OCI-LY7 (cell line): ENCODE measurements around the gene RAB3D.

Experiments used
- EZH2phosphoT487 ChIP-seq: fragments of 200-600 bp; sonication (generic); IDR thresholded peaks from 2 replicates; pipeline ENCODE4 v1.6.1; 2018; ENCODE audit warnings: low read depth, borderline replicate concordance, mild to moderate bottlenecking, mixed run types, antibody characterized with exemption, low read length, moderate library complexity, mixed read lengths
- TF ChIP-seq, protein P1 (sequence below): fragments of 200-600 bp; sonication (generic); conservative IDR thresholded peaks from 2 replicates; pipeline ENCODE4 v1.5.1; 2014; ENCODE audit warnings: mild to moderate bottlenecking, antibody characterized with exemption, low read length, moderate library complexity, mixed read lengths

DNA sequence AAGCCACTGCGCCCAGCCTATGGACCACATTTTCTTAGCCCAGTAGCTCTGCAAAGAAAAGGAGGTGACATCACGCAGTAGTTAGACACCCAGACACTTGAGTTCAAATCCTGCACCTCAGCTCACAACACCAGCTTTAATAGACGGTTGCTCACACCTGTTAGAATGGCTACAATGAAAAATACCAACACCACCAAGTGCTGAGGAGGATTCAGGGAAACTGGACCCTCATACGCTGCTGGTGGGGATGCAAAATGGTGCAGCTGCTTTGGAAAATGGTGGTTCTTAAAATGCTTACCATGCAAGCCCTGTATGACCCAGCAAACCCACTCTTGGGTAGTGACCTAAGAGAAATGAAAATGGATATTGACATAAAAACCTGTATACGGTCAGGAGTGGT is 65.5 kb downstream of the RAB3D start:
- TF ChIP-seq, protein P1, sequence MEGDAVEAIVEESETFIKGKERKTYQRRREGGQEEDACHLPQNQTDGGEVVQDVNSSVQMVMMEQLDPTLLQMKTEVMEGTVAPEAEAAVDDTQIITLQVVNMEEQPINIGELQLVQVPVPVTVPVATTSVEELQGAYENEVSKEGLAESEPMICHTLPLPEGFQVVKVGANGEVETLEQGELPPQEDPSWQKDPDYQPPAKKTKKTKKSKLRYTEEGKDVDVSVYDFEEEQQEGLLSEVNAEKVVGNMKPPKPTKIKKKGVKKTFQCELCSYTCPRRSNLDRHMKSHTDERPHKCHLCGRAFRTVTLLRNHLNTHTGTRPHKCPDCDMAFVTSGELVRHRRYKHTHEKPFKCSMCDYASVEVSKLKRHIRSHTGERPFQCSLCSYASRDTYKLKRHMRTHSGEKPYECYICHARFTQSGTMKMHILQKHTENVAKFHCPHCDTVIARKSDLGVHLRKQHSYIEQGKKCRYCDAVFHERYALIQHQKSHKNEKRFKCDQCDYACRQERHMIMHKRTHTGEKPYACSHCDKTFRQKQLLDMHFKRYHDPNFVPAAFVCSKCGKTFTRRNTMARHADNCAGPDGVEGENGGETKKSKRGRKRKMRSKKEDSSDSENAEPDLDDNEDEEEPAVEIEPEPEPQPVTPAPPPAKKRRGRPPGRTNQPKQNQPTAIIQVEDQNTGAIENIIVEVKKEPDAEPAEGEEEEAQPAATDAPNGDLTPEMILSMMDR = no peak
- no peak for TF ChIP-seq EZH2phosphoT487
